Hepatocyte (in vitro differentiated cells): ENCODE measurements around the gene PLEKHA5. TPM values are rescaled to one million over a fixed set of nuclear protein-coding genes. Genes with fewer than 3 reads are reported as not detected.

Experiments used
- DNase-seq: peaks from one replicate; pipeline ENCODE4 v3.0.0-alpha.2; 2016; ENCODE audit warnings: low spot score
- H2AFZ ChIP-seq: fragments of 200-600 bp; sonication (generic); 2 replicates; pipeline ENCODE4 v1.6.0; 2016; ENCODE audit warnings: antibody characterized with exemption, mild to moderate bottlenecking
- H3K27ac ChIP-seq: fragments of 200-600 bp; sonication (generic); 2 replicates; pipeline ENCODE4 v1.5.1; 2016; ENCODE audit warnings: mild to moderate bottlenecking
- H3K27me3 ChIP-seq: fragments of 200-600 bp; sonication (generic); 2 replicates; pipeline ENCODE4 v1.6.1; 2016
- H3K36me3 ChIP-seq: fragments of 200-600 bp; sonication (generic); replicated peaks from 2 replicates; pipeline ENCODE4 v1.5.1; 2016; ENCODE audit warnings: low read depth; ENCODE audit not compliant: insufficient read depth
- H3K4me1 ChIP-seq: fragments of 200-600 bp; sonication (generic); 2 replicates; pipeline ENCODE4 v1.5.1; 2016; ENCODE audit warnings: mild to moderate bottlenecking, moderate library complexity; ENCODE audit not compliant: insufficient read depth
- H3K4me2 ChIP-seq: fragments of 200-600 bp; sonication (generic); 2 replicates; pipeline ENCODE4 v1.6.0; 2016
- H3K4me3 ChIP-seq: fragments of 200-600 bp; sonication (generic); 2 replicates; pipeline ENCODE4 v1.5.1; 2016; ENCODE audit warnings: mild to moderate bottlenecking
- H3K79me2 ChIP-seq: fragments of 200-600 bp; sonication (generic); 2 replicates; pipeline ENCODE4 v1.6.0; 2017; ENCODE audit warnings: mild to moderate bottlenecking
- H3K9me2 ChIP-seq: fragments of 200-600 bp; sonication (generic); replicated peaks from 2 replicates; pipeline ENCODE4 v1.6.0; 2017; ENCODE audit warnings: mild to moderate bottlenecking; ENCODE audit not compliant: insufficient read depth
- H3K9me3 ChIP-seq: fragments of 200-600 bp; sonication (generic); 2 replicates; pipeline ENCODE4 v1.5.1; 2016; ENCODE audit warnings: low read depth, mild to moderate bottlenecking
- H4K20me1 ChIP-seq: fragments of 200-600 bp; sonication (generic); 2 replicates; pipeline ENCODE4 v1.6.0; 2016; ENCODE audit warnings: mild to moderate bottlenecking; ENCODE audit not compliant: insufficient read depth, poor library complexity, severe bottlenecking
- EZH2 ChIP-seq: fragments of 200-600 bp; sonication (generic); IDR thresholded peaks from 2 replicates; pipeline ENCODE4 v1.6.1; 2016; ENCODE audit warnings: antibody characterized with exemption, mild to moderate bottlenecking, borderline replicate concordance
- EZH2phosphoT487 ChIP-seq: fragments of 200-600 bp; sonication (generic); IDR thresholded peaks from one replicate; pipeline ENCODE4 v1.6.1; 2018; ENCODE audit warnings: antibody characterized with exemption, mild to moderate bottlenecking, low read depth, moderate library complexity; ENCODE audit not compliant: unreplicated experiment, severe bottlenecking
- WGBS: methylation state at CpG from one replicate; pipeline ENCODE4 v1.1.6; 2016; ENCODE audit warnings: low lambda C conversion rate; ENCODE audit errors: missing lambda C conversion rate; 5-methylcytosine and 5-hydroxymethylcytosine counted together
- polyA plus RNA-seq: library from polyadenylated mRNA; unstranded; fragments of >200 nt; fragmentation: Nextera tagmentation; extraction: Ambion mirVana; gene quantifications from 2 replicates; pipeline ENCODE4 v1.2.1, GENCODE V29; 2016
- total RNA-seq: library from RNA; depleted of rRNA; stranded (reverse); fragments of >200 nt; gene quantifications from 2 replicates; pipeline ENCODE4 v1.2.3, GENCODE V29; 2014
- TF ChIP-seq, protein P1 (sequence below): fragments of 200-600 bp; sonication (generic); IDR thresholded peaks from 2 replicates; pipeline ENCODE4 v1.5.1; 2016; ENCODE audit warnings: antibody characterized with exemption, mild to moderate bottlenecking; ENCODE audit not compliant: poor library complexity

PLEKHA5 gene
- total and polyA plus RNA-seq, 2 experiments from 2014 or later: 32.2 to 39.6 TPM

GRCh38 chr12:19199332-19199731 lies 69.8 kb downstream of the PLEKHA5 start:
- TF ChIP-seq EZH2phosphoT487 (no peak), EZH2 (no peak)
- TF ChIP-seq, protein P1, sequence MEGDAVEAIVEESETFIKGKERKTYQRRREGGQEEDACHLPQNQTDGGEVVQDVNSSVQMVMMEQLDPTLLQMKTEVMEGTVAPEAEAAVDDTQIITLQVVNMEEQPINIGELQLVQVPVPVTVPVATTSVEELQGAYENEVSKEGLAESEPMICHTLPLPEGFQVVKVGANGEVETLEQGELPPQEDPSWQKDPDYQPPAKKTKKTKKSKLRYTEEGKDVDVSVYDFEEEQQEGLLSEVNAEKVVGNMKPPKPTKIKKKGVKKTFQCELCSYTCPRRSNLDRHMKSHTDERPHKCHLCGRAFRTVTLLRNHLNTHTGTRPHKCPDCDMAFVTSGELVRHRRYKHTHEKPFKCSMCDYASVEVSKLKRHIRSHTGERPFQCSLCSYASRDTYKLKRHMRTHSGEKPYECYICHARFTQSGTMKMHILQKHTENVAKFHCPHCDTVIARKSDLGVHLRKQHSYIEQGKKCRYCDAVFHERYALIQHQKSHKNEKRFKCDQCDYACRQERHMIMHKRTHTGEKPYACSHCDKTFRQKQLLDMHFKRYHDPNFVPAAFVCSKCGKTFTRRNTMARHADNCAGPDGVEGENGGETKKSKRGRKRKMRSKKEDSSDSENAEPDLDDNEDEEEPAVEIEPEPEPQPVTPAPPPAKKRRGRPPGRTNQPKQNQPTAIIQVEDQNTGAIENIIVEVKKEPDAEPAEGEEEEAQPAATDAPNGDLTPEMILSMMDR: no peak

GRCh38 chr12:19200261-19200660 lies 70.7 kb downstream of the PLEKHA5 start:
- Histone ChIP-seq H3K27ac (no peak overlapping the region), H3K4me2 (no peak overlapping the region), H3K27me3 (no peaks in the 10 kb centered on the region), H3K4me3 (no peak overlapping the region), H3K79me2 (peaks cover 81% of the 10 kb centered on the region), H2AFZ (no peak overlapping the region), H3K4me1 (no peaks in the 10 kb centered on the region), H3K9me2 (no peaks in the 10 kb centered on the region), H4K20me1 (peaks cover 3% of the 10 kb centered on the region), H3K9me3 (no peaks in the 10 kb centered on the region), H3K36me3 (no peaks in the 10 kb centered on the region)
- WGBS: 89% methylated on average over 1 of the region's 1 CpG
- TF ChIP-seq EZH2: no peak
- TF ChIP-seq EZH2phosphoT487: no peak
- TF ChIP-seq, protein P1: no peak
- no peak for DNase-seq

More at GRCh38 chr12:19199332-19199731, 69.8 kb downstream of the PLEKHA5 start:
- no peak for DNase-seq
- WGBS: 72% methylated on average over 1 of the region's 1 CpG
- Histone ChIP-seq H2AFZ (no peak overlapping the region), H3K79me2 (peaks cover 80% of the 10 kb centered on the region), H3K27me3 (no peaks in the 10 kb centered on the region), H3K27ac (peak overlapping the region; percentile 0), H3K4me2 (no peak overlapping the region), H3K36me3 (no peaks in the 10 kb centered on the region), H3K4me3 (no peak overlapping the region), H3K9me3 (no peaks in the 10 kb centered on the region), H3K9me2 (no peaks in the 10 kb centered on the region), H3K4me1 (no peaks in the 10 kb centered on the region), H4K20me1 (no peaks in the 10 kb centered on the region)

- 63% methylated on average over 3 of the region's 3 CpGs for WGBS
- Histone ChIP-seq H3K4me1 (no peaks in the 10 kb centered on the region), H3K27me3 (no peaks in the 10 kb centered on the region), H3K9me3 (no peaks in the 10 kb centered on the region), H3K4me2 (no peak overlapping the region), H2AFZ (no peak overlapping the region), H3K9me2 (no peaks in the 10 kb centered on the region), H3K36me3 (no peaks in the 10 kb centered on the region), H3K27ac (no peak overlapping the region), H3K79me2 (peaks cover 86% of the 10 kb centered on the region), H4K20me1 (peaks cover 3% of the 10 kb centered on the region), H3K4me3 (no peak overlapping the region)
- DNase-seq: no peak
- TF ChIP-seq, protein P1: no peak
- TF ChIP-seq EZH2 (no peak), EZH2phosphoT487 (no peak)
Measured at GRCh38 chr12:19201661-19202060, 72.1 kb downstream of the PLEKHA5 start.

GRCh38 chr12:19203013-19203412 lies 73.5 kb downstream of the PLEKHA5 start:
- TF ChIP-seq EZH2 (no peak), EZH2phosphoT487 (no peak)
- TF ChIP-seq, protein P1: no peak
- H3K27me3 ChIP-seq: no peaks in the 10 kb centered on the region
- H2AFZ ChIP-seq: no peak overlapping the region
- no peaks in the 10 kb centered on the region for H3K9me3 ChIP-seq
- H3K36me3 ChIP-seq: no peaks in the 10 kb centered on the region
- DNase-seq: no peak
- 100% methylated on average over 1 of the region's 1 CpG for WGBS
- no peaks in the 10 kb centered on the region for H3K9me2 ChIP-seq
- H3K79me2 ChIP-seq: peaks cover 82% of the 10 kb centered on the region
- H3K4me3 ChIP-seq: no peak overlapping the region
- peaks cover 3% of the 10 kb centered on the region for H4K20me1 ChIP-seq
- H3K27ac ChIP-seq: no peak overlapping the region
- H3K4me1 ChIP-seq: no peaks in the 10 kb centered on the region
- H3K4me2 ChIP-seq: no peak overlapping the region
